Activated CD8-positive, alpha-beta memory T cell treated with anti-CD3 and anti-CD28 coated beads, Interleukin-2, amount 50 U/mL, for 4 hours (primary cell): ENCODE data around the gene CYP1A1.
"Not testable (repeated sequence)": the region's sequence is repeated elsewhere in the genome, so short reads cannot be mapped to it uniquely, and the experiment has no call there.

Source experiments
- DNase-seq: peaks from one replicate; pipeline ENCODE4 v3.0.0-alpha.2; 2020

Gene CYP1A1

DNA sequence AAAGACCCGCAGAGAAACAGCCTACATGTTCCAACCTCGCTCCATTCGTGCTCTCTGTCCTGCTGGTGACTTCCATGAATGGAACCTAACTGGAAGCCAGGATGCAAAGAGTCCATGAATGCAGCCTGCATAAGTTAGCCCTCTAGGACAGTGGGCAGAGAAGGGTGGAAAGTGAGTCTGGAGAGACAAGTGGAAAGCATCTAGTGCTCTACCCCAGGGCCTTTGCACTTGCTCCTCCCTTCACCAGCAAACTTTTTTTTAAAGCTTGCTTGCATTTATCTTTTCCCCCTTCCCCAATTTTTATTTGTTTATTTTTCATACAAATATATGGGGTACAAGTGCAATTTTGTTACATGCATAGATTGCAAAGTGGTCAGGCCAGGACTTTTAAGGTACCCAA lies 7.9 kb upstream of the CYP1A1 start:
- DNase-seq = no peak

DNA sequence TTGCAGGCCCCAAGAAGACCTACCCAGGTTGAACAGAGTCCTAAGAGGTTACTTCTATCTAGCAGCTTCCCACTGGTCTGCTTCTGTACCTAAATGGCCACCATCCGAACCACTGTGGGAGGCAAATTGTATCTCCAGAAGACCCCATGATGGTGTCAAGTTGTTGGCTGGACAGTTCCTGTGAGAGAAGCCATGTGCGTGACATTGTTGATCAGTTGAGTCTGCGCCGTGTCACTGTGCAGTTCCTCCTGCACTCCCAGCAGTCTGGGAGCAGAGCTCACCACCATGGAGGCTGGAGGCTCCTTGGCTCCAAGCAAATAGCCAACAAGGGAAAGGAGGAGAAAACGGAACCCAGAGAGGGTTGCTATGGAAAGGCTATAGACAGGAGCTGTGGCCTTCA lies 7.5 kb upstream of the CYP1A1 start:
- no peak for DNase-seq

DNA sequence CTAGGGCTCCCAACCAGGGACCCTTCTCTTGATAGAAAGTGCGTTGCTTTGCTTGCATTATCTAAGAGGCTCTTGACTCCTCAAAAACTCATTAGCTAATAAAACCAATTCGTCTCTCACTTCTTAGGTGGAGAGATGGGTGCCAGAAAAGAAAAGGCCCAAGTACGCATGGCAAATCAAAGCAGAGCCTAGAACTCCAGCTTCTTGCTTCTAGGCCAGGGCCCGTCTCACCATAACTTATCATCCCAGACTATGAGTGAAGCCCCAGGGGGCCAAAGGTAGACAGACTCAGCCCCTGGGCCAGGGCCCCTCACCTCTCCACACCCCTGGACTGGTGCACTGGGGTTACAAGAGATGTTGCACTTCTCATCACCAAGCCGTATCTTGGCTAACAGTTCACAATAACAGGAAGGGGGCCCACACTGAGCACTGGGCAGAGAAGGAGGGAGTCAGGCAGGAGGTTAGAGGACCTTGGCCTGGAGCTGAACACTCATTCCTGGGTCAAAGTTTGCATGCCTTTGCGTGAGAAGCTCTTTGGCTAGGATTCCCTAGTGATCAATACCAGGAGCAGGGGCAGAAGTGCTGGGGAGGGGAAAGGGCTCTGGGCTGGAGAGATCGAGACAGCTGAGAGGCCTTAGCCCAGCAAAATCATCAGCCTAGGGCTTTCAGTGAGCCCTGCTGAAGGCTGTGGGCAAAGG lies 5.4 kb upstream of the CYP1A1 start:
- DNase-seq = no peak

DNA sequence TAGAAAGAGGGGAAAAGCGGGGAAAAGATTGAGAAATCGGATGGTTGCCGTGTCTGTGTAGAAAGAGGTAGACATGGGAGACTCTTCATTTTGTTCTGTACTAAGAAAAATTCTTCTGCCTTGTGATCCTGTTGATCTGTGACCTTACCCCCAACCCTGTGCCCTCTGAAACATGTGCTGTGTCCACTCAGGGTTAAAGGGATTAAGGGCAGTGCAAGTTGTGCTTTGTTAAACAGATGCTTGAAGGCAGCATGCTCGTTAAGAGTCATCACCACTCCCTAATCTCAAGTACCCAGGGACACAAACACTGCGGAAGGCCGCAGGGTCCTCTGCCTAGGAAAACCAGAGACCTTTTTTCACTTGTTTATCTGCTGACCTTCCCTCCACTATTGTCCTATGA lies 4.0 kb upstream of the CYP1A1 start:
- not testable (repeated sequence) for DNase-seq

DNA sequence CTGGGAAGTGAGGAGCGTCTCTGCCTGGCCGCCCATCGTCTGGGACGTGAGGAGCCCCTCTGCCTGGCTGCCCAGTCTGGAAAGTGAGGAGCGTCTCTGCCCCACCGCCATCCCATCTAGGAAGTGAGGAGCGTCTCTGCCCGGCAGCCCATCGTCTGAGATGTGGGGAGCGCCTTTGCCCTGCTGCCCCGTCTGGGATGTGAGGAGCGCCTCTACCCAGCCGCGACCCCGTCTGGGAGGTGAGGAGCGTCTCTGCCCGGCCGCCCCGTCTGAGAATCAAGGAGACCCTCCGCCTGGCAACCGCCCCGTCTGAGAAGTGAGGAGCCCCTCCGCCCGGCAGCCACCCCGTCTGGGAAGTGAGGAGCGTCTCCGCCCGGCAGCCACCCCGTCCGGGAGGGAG lies 3.4 kb upstream of the CYP1A1 start:
- not testable (repeated sequence) for DNase-seq

DNA sequence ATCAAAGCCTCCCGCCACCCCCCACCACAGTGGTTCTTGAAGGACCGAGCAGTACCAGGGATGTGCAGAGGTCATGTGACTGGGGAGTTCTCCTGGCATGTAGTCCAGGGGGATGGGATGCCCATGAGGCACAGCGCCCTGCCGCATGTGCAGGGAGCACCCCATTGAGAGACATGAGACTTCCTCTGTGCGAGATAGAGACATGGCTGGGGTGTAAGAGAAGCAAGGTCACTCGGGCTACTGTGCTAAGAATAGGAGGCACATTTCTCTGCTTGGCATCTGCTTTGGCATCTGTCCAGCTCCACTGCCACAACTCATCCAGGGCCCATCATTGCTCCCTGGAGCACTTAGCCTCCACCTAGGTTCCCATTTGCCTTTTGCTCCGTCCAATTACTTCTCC lies 2.4 kb upstream of the CYP1A1 start:
- no peak for DNase-seq

DNA sequence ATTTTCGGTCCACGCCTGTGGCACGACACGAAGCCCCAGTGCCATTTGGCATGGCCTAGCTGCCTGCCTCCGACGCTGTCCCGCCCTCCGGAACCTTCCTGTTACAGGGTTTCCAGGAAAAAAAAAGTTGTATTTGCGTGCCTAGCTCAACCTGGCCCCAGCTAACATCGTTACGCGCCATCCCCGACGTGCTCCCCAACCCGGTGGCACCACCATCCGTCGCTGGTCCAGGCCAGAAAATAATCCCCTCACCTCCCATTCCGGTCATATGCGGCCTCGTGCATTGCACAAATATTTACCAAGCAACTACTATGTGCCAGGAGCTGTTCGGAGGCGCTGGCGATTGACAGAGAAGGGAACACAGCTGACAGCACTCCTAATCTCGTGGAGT lies 1.4 kb upstream of the CYP1A1 start:
- DNase-seq = no peak

DNA sequence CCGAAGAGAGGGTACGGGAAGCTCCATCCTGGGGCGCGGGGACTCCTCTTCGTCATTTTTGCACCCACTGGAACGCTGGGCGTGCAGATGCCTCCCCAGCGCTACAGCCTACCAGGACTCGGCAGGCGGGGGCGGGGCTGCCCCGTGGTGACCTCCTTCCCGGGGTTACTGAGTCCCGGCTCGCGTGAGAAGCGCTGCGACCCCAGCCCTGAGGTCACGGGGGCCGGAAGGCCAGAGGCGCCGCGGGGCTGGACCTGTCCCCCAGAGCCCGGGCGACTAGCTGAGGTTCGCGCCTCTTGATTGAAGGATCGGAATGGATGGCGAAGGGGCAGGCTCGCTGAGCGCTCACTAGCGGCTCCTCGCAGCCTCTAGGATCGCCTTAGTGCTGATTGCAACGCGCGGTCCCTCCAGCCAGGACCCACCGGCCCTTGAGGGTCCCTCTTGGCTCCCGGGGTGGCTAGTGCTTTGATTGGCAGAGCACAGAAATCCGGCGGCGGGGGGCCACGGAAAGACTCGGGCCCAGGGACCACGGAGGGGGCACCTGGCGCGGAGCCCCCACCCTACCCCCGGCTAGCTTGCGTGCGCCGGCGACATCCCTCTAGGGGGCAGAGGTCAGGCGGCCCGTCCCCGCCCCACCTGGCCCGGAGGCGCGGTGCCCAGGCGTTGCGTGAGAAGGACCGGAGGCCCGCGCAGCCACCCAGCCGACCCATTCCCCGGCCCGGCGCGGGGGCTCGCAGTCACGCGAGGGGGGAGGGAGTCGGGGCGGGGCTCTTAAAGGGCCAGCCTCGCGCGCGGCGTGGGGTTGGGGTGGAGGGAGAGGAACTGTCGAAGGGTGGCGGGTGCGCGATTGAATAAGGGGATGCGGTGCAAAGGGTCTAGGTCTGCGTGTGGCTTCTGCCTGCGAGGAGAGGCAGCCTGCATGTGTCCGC lies 781 bp upstream of the CYP1A1 start:
- DNase-seq = peak; percentile 53

DNA sequence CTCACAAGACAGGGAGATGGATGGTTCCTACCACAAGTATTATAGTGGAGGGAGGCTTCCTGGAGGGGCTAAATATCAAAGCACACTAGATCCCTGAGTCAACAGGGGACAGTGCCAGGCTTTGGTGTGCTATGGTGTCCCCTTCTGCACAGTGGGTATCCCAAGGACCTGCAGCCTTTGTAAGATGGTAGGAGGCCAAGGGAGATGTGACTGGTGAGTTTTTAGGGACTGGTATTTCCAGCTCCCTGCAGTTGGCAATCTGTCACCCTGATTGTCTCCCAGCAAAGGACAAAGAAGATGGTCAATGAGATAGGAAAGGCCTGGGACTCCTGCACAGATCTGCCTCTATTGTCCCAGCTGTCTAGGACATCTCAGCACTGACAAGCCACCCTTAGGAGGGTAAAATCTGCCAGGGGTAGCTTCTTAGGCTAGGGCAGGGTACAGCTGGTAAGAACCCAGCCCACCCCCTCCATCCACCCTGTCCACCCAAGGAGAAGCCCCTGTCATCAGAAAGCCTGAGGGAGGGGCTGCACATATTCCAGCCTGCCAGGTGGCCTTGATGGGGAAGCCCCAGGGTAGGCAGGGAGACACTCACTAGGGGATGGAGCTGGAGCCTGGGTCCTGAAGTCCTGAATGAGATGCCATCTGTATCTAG lies 631 bp downstream of the CYP1A1 start:
- DNase-seq = no peak

DNA sequence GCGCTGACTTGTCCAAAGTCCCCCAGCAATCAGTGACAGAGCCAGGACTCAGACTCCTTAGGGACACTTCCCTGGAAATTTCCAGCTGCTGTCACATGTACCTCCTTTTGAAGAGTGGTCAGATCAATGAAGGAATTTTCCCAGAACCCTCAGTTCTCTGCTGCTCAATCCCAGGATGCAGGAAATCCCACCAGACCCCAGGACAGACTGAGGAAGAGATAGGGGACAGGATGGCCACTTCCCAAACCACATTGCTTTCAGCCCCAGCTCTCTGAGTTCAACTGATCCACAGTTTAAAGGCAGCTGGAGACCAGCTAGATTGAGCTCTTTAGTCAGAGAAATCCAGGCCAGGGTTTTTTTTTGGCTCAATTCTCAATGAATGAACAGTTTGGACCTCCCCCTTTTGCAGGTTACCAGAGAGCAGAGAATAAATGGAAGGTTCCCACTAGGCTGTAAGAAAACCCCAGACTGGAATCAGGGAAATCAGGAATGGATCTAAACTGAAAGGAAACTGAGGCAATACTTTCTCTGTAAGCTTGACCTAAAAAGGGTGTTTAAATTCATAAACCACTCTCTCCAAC lies 1.5 kb downstream of the CYP1A1 start:
- no peak for DNase-seq

DNA sequence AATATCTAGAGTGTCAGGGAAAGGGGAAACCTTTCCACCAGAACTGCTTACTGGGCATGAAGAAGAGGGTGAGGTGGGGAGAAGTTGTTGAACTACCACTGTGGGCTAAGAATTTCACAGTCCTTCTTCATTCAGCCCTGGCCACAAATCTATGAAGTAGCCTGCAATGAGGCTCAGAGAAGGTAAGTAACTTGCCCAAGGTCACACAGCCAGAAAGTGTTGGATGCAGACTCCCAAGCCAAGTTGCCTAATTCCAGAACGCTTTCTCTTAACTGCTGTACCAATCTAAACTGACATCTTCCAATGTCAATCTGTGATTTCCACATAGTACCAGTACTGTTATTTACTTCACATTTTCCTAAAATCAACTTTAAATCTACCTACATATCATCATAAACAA lies 2.1 kb downstream of the CYP1A1 start:
- no peak for DNase-seq

DNA sequence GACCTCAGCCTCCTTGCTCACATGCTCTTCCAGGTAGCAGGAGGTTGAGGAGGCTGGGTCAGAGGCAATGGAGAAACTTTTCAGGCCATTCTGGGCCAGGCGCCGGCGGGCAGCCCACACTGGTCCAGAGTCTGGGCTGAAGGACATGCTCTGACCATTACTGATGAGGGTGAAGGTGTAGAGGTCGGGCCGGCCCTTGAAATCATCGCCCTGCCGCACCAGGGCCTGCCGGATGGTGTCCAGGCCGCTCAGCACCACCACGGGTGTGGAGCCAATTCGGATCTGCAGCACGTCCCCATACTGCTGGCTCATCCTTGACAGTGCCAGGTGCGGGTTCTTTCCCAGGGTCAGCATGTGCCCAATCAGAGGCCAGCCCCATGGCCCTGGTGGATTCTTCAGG lies 2.7 kb downstream of the CYP1A1 start:
- DNase-seq = no peak

DNA sequence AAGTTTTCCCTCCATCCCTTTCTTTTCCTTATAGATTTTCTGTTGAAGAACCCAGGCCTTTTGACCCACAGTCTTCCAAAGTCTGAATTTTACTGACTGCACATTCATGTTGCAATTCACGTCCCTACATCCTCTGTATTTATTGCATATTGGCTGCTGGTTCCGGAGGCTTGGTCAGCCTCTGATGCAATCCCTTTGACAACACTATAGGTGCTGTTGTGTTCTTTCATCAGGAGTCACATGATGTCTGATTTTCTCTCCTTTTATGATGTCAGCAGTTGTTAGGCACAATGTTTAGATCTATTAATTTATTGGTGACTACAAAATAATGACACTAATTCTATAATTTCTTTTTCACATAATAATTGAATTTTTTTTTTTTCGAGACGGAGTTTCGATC lies 8.7 kb downstream of the CYP1A1 start:
- no peak for DNase-seq

DNA sequence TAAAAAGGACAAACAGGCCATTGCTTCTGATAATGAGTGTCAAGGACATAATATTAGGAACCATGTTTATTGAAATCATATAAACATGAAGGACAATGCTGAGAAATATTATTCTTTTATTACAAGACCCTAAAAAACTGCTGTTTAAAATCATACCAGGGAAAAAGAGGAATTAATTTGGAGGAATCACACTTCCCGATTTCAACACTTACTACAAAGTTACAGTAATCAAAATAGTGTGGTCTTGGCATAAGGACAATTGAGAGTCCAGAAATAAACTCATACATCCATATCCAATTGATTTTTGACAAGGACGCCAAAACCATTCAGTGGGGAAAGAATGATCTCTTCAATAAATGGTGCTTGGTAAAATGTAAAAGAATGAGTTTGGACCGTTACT lies 13.0 kb downstream of the CYP1A1 start:
- DNase-seq = no peak

DNA sequence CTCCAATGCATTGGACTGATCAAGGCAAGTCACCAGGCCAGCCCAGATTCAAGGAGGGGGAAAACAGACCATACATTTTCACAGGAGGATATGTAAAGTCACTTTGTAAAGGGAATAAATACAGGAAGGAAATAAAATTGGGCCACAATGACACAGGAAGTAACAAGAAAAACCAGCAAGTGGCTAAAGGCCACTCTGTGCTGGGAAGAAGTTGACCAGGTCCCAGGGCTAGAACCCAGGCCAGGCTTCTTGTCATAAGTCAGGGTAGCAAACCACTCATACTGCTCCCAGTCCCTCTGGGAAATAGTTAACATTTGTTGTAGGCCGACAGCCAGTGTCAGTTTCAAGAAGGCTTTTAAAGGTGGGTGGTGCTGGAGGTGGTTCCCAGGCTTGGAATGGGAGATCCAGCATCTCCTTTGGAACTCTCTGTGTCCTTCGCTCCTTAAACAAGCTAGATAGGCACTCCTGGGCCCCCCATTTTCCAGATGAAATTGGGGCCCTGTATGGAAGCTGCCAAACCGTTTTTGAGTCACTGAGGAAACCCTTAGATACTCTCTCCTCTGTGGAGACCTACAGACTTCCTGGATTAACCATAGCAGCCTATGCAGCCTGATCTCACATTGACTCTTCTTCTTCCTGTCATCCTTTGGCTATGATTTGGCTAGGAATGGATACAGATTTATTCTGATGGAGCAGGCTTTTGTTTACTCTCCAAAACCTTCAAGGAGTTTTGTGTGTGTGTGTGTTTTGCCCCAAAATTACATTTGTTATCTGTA lies 14.8 kb downstream of the CYP1A1 start:
- no peak for DNase-seq

DNA sequence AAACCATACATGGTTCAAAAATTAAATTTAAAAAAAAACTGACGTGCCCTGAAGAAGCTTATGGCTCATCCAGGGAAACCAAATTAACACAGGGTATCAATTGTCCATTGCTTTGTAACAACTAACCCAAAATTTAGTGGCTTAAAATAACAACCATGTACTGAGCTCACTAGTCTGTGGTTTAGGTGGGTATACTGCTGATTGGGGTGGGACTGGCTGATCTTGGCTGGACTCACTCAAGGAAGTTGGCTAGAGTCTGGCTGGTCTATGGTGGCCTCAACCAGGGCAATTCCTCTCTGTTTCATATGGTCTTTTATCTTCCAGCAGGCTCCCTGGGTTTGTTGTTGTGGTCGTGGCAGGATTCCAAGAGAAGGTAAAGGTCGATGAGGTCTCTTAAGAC lies 15.4 kb downstream of the CYP1A1 start:
- DNase-seq = no peak

DNA sequence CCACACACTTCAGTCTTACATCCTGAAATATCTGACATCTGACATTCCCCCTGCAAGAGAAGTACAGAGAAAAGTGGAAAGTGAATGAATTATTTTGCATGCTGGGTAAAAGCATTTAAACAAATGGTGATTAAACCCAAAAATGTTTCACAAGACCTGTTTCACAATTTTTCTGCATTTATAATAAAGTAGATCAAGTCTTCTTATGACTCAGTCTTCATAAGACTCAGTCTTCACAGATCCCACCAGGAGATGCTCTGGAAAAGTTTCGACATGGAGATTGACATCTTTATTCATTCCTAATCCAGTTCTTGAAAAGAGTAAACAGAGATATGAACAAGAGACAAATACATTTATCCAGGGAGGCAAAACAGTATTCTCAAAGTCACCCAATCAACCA lies 16.3 kb downstream of the CYP1A1 start:
- no peak for DNase-seq

DNA sequence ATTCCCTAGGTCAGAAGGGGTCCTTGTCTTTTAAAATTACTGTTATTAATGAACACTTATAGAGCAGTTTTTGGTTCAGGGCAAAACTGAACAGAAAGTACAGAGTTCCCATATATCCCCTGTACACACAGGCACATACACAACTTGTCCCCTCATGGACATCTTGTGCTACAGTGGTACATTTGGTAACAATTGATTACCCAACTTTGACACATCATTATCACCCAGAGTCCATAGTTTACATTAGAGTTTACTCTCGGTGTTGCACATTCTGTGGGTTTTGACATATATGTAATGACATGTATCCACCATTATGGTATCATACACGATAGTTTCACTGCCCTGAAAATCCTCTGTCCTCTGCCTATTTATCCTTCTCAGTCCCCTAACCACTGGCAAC lies 28.5 kb downstream of the CYP1A1 start:
- no peak for DNase-seq

DNA sequence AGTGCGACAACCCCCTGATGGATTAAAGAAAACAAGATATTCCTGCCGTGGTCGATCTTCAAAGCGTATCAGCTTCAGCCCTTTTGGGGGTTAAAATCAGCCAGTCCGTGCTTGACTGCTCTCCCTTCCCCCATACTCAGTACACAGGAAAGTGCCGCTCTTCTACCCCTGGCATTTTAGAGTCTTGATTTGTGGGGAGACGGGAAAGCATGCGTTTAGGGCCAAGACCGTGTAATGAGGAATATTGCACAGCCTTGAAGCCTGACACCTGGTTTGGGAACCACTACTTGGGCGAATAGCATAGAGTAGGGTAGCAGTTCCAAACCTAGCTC lies 29.0 kb downstream of the CYP1A1 start:
- no peak for DNase-seq

DNA sequence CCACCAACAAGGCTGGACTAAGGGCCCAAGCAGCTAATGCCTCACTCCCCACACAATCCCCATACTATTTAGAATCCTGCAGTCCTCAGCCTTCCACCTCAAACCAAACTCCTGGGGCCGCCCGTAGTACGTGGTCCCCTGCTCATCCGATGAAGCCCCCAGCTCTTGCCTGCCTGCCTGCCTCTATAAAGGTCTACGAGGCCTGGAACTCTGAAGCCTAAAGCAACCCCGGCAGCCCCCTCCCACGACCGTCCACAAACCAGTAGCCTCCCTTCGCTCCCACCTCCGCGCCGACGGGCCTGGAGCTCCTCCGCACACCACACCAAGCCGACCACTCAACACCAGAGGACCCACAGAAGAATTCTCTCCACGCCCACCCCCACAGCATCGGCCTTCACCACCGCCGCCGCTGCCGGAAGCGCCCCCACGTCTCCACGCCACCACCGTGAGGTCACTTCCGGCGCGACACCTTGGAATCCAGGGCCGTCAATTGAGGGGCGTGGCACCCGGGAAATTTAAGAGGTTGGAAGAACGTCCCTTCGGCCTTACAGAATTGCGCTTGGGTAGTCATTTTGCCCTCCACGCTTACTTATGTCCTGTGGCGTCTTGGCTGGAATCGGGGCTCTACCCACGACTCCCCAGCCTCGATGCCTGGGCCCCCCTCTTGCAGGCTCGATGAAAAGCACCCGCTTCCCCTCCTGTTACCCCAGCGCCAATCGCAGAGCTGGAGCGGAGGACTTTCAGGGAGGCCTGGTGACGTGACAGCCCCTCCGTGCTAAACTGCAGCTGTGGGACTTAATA lies 29.5 kb downstream of the CYP1A1 start, which contains the start of gene EDC3:
EDC3 (minus strand) TSS at position 428 of the 801 bp plus-strand sequence. CDS start 20,900 bp downstream, outside the sequence.
- peak; percentile 89 for DNase-seq

DNA sequence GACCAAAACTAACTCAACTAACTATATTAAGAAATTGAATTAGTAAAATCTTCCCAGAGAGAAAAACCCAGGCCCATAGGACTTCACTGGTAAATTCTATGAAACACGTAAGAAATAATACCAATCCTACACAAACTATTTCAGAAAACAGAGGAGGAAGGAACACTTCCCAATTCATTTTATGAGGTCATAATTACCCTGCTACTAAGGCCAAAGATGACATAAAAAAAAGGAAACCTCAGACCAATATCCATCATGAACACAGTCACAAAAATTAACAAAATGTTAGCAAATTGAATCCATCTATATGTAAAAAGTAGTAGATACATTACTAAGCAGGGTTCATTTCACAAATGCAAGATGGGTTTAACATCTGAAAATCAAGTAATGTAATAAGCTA lies 33.0 kb downstream of the CYP1A1 start:
- DNase-seq = no peak

DNA sequence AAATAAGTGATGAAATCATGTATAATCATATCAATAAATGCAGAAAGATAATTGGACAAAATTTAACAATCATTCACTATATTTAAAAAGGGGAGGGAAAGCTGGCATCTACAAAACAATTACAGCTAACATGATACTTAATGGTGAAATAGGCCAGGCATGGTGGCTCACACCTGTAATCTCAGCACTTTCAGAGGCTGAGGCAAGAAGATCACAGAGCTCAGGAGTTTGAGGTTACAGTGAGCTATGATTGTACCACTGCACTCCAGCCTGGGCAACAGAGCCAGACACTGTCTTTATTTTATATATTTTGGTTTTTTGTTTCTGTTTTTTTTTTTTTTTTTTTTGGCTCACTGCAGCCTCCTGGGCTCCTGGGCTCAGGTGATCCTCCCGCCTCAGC lies 41.6 kb downstream of the CYP1A1 start:
- DNase-seq = no peak
